Muscle of leg (tissue), 9 donors: ENCODE data around the gene RPL13. TPM values are rescaled to one million over a fixed set of nuclear protein-coding genes. Genes with fewer than 3 reads are reported as not detected.

ENCODE experiments used
- polyA plus RNA-seq, 8 donors: library from polyadenylated mRNA; unstranded; fragments of 120-200 nt; gene quantifications; one replicate each; pipeline versions ENCODE4 v1.2.1 to v1.2.3, GENCODE V29; 2013; ENCODE audit warnings: inconsistent platforms in 1 of 8, low replicate concordance in 1 of 8; ENCODE audit not compliant: insufficient read length in 8 of 8, insufficient read depth in 1 of 8
- total RNA-seq: library from RNA; stranded (reverse); fragments of 120-200 nt; gene quantifications from one replicate; pipeline ENCODE4 v1.2.4, GENCODE V29; 2013

The RPL13 gene
- total and polyA plus RNA-seq, 9 donors, result 3,790 to 5,718 (median 4,463) TPM

Other genes with a start within 250 kb of the RPL13 start
- gene ANKRD11, start 70.1 kb upstream of the RPL13 start, total RNA-seq, result 34.0 TPM
- 10 to 100 TPM; 52.8 to 79.8 (median 64.7) TPM for gene ANKRD11, start 70.1 kb upstream of the RPL13 start, polyA plus RNA-seq
- 73.5 TPM for gene SPG7, start 52.3 kb upstream of the RPL13 start, total RNA-seq
- gene SPG7, start 52.3 kb upstream of the RPL13 start, polyA plus RNA-seq, result 10 to 100 TPM; 48.2 to 84.9 (median 64.5) TPM
- gene CPNE7, start 15.1 kb downstream of the RPL13 start, total RNA-seq, result 0.09 TPM
- gene CPNE7, start 15.1 kb downstream of the RPL13 start, polyA plus RNA-seq, result under 1 TPM in 7 of 8 donors, not detected in 1; 0.15 to 0.53 (median 0.26) TPM
- gene DPEP1, start 53.0 kb downstream of the RPL13 start, total RNA-seq, result 0.53 TPM
- 10 to 100 TPM in 1 of 8 donors, 1 to 10 TPM in 4, under 1 TPM in 3; 0.35 to 10.5 (median 1.1) TPM for gene DPEP1, start 53.0 kb downstream of the RPL13 start, polyA plus RNA-seq
- gene CHMP1A, start 97.0 kb downstream of the RPL13 start, total RNA-seq, result 38.9 TPM
- 10 to 100 TPM; 49.4 to 57.8 (median 52.3) TPM for gene CHMP1A, start 97.0 kb downstream of the RPL13 start, polyA plus RNA-seq
- 2.7 TPM for gene SPATA33, start 97.2 kb downstream of the RPL13 start, total RNA-seq
- 1 to 10 TPM; 4.3 to 7.1 (median 5.0) TPM for gene SPATA33, start 97.2 kb downstream of the RPL13 start, polyA plus RNA-seq
- 47.5 TPM for gene CDK10, start 126.0 kb downstream of the RPL13 start, total RNA-seq
- gene CDK10, start 126.0 kb downstream of the RPL13 start, polyA plus RNA-seq, result 10 to 100 TPM; 44.4 to 65.0 (median 54.2) TPM
- gene SPATA2L, start 141.0 kb downstream of the RPL13 start, total RNA-seq, result 3.0 TPM
- gene SPATA2L, start 141.0 kb downstream of the RPL13 start, polyA plus RNA-seq, result 1 to 10 TPM; 1.5 to 4.1 (median 2.6) TPM
- 6.1 TPM for gene VPS9D1, start 160.2 kb downstream of the RPL13 start, total RNA-seq
- gene VPS9D1, start 160.2 kb downstream of the RPL13 start, polyA plus RNA-seq, result 10 to 100 TPM in 6 of 8 donors, 1 to 10 TPM in 2; 8.2 to 13.4 (median 11.0) TPM
- gene ZNF276, start 160.9 kb downstream of the RPL13 start, total RNA-seq, result 21.4 TPM
- gene ZNF276, start 160.9 kb downstream of the RPL13 start, polyA plus RNA-seq, result 10 to 100 TPM; 17.1 to 28.2 (median 21.8) TPM